ENCODE data around the gene GPR150.

The GPR150 gene

GRCh38 chr5:95669985-95670384, 50.1 kb downstream of the GPR150 start:
- no peak for ATAC-seq (ENCODE audit: insufficient read depth, low read depth)
- TF ChIP-seq, protein P1, sequence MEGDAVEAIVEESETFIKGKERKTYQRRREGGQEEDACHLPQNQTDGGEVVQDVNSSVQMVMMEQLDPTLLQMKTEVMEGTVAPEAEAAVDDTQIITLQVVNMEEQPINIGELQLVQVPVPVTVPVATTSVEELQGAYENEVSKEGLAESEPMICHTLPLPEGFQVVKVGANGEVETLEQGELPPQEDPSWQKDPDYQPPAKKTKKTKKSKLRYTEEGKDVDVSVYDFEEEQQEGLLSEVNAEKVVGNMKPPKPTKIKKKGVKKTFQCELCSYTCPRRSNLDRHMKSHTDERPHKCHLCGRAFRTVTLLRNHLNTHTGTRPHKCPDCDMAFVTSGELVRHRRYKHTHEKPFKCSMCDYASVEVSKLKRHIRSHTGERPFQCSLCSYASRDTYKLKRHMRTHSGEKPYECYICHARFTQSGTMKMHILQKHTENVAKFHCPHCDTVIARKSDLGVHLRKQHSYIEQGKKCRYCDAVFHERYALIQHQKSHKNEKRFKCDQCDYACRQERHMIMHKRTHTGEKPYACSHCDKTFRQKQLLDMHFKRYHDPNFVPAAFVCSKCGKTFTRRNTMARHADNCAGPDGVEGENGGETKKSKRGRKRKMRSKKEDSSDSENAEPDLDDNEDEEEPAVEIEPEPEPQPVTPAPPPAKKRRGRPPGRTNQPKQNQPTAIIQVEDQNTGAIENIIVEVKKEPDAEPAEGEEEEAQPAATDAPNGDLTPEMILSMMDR (IDR thresholded peaks at IDR 0.05; ENCODE audit: borderline replicate concordance, extremely low read depth, low read length, poor library complexity, severe bottlenecking), result no peak
- no peak for TF ChIP-seq EZH2 (IDR thresholded peaks at IDR 0.05; ENCODE audit: borderline replicate concordance, low read depth, low read length, severe bottlenecking)
- H4K20me1 ChIP-seq (ENCODE audit: insufficient read depth, low read length), result no peaks in the 10 kb centered on the region
- H3K4me3 ChIP-seq (ENCODE audit: low read depth in 1 of 2, low read length in 2 of 2), result no peak overlapping the region
- no peaks in the 10 kb centered on the region for H3K27me3 ChIP-seq (ENCODE audit: insufficient read depth, low read length, poor library complexity)
- no peaks in the 10 kb centered on the region for H3K36me3 ChIP-seq (ENCODE audit: insufficient read depth, low read length)
- H3K27ac ChIP-seq (ENCODE audit: low read length), result no peak overlapping the region
- H3K9me3 ChIP-seq (ENCODE audit: insufficient read depth, low read length, severe bottlenecking), result no peaks in the 10 kb centered on the region
- H3K4me1 ChIP-seq (ENCODE audit: insufficient read depth, low read length), result no peaks in the 10 kb centered on the region
- H3K79me2 ChIP-seq (ENCODE audit: insufficient read depth, low read length), result no peaks in the 10 kb centered on the region
- H2AFZ ChIP-seq (ENCODE audit: low read depth, low read length), result no peak overlapping the region
- H3K4me2 ChIP-seq (ENCODE audit: insufficient read depth, low read length), result no peak overlapping the region
- no peak overlapping the region for H3K9ac ChIP-seq (ENCODE audit: low read depth, low read length)
- no peak for DNase-seq

DNA sequence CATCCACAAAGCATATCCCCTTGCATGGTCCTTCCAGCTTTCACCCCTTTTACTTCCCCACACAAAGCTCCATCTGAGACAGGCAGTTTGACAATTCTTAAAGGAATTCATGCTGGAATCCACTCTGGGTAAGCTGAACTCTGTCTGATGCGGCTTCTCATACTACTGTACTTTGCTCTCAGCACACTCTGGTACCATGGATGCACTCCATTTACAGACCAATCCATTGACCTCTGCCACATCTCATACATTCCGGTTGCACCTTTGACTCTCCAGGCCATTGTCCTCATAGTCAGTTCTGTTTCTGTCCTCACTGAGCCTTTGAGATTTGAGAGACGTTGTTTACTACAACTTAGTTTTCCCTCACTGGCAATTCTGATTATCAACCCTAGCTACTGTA, 50.7 kb downstream of the GPR150 start:
- H3K27me3 ChIP-seq (ENCODE audit: insufficient read depth, low read length, poor library complexity), result no peaks in the 10 kb centered on the region
- H3K79me2 ChIP-seq (ENCODE audit: insufficient read depth, low read length), result no peaks in the 10 kb centered on the region
- H3K4me2 ChIP-seq (ENCODE audit: insufficient read depth, low read length), result no peak overlapping the region
- no peak overlapping the region for H3K4me3 ChIP-seq (ENCODE audit: low read depth in 1 of 2, low read length in 2 of 2)
- no peak for DNase-seq
- no peak for TF ChIP-seq EZH2 (IDR thresholded peaks at IDR 0.05; ENCODE audit: borderline replicate concordance, low read depth, low read length, severe bottlenecking)
- H3K27ac ChIP-seq (ENCODE audit: low read length), result no peak overlapping the region
- H3K36me3 ChIP-seq (ENCODE audit: insufficient read depth, low read length), result no peaks in the 10 kb centered on the region
- ATAC-seq (ENCODE audit: insufficient read depth, low read depth), result no peak
- no peaks in the 10 kb centered on the region for H3K4me1 ChIP-seq (ENCODE audit: insufficient read depth, low read length)
- no peaks in the 10 kb centered on the region for H4K20me1 ChIP-seq (ENCODE audit: insufficient read depth, low read length)
- no peaks in the 10 kb centered on the region for H3K9me3 ChIP-seq (ENCODE audit: insufficient read depth, low read length, severe bottlenecking)
- H3K9ac ChIP-seq (ENCODE audit: low read depth, low read length), result no peak overlapping the region
- H2AFZ ChIP-seq (ENCODE audit: low read depth, low read length), result no peak overlapping the region

Data from DND-41 (cell line).